D721Med (cell line): ENCODE data around the gene GNAO1.

Experiments
- DNase-seq: peaks from one replicate; pipeline ENCODE4 v3.0.0; 2011; ENCODE audit warnings: low spot score; ENCODE audit not compliant: insufficient read length
- FAIRE-seq: peaks from 2 replicates; lab custom pipeline; 2011; peaks lifted over from hg19 to GRCh38; lab: Jason Lieb, UNC
- TF ChIP-seq, protein P1 (sequence below): IDR thresholded peaks from 2 replicates; pipeline ENCODE4 v1.5.1; 2012; ENCODE audit warnings: mild to moderate bottlenecking, control low read depth; ENCODE audit not compliant: insufficient read depth; ENCODE audit errors: missing control alignments

The GNAO1 gene

GRCh38 chr16:56355221-56355620, 163.9 kb downstream of the GNAO1 start:
- FAIRE-seq (no peak), DNase-seq (no peak)
- TF ChIP-seq, protein P1, sequence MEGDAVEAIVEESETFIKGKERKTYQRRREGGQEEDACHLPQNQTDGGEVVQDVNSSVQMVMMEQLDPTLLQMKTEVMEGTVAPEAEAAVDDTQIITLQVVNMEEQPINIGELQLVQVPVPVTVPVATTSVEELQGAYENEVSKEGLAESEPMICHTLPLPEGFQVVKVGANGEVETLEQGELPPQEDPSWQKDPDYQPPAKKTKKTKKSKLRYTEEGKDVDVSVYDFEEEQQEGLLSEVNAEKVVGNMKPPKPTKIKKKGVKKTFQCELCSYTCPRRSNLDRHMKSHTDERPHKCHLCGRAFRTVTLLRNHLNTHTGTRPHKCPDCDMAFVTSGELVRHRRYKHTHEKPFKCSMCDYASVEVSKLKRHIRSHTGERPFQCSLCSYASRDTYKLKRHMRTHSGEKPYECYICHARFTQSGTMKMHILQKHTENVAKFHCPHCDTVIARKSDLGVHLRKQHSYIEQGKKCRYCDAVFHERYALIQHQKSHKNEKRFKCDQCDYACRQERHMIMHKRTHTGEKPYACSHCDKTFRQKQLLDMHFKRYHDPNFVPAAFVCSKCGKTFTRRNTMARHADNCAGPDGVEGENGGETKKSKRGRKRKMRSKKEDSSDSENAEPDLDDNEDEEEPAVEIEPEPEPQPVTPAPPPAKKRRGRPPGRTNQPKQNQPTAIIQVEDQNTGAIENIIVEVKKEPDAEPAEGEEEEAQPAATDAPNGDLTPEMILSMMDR, result no peak

DNA sequence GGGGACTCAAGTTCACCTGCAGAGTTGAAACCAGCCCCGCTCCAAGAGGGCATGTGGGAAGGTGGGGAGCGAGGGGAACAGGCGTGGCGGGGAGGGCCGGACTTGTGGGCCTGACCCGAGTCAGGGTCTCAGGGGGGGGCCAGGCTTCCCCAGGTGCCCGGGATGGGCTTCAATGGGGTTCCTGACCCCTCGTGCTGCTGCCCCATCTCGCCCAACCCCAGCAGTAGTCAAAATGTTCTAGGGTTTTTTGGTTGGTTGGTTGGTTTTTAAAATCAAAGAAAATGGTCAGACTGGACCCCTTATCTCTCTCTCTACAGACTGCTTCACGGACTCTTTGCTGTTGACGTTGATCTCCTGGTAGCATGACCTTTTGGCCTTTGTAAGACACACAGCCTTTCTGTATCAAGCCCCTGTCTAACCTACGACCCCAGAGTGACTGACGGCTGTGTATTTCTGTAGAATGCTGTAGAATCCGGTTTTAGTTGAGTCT, 164.5 kb downstream of the GNAO1 start:
- no peak for FAIRE-seq
- DNase-seq, result no peak

DNA sequence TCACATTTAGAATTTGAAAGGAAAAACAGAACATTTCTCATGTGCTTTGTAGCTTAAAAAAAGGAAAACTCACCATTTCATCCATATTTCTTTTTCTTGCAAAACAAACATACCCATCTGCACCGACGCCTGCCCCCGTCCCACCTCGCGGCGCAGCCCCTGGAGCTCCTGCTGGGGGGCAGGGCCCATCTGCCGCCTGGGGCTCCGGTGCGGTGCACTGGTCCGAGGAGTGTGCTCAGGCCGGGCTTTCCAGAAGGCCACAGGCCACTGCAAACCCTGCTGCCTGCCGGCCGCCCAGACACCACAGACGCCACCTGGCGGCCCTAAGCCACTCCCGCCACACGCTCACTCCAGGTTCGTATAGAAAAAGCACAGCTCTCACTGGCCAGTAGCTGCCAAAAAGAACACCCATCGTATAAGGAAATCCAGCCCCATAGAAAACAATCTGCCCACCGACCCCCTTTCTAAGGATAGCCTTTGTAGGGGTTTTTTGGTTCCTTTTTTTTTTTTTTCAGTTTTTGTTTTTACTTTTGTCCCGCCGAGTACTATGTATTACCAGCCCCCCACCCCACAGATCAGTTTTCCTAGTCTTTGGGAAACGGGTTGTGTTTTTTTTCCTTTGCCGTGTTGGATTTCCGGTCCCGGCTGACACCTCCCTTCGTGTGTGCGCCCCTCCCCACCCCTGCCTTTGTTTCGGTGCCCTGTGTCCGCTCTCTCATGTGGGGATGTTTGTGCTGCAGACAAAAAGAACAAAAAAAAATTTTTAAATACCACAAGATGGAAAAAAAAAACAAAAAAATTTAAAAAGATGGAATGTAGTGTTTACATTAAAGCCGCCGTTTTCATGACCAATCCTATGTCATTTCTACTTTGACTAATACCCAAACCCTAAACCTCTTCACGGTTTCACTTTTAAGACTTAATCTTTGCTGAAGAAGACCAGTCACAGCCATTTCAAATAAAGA, 165.3 kb downstream of the GNAO1 start:
- DNase-seq, result peak; percentile 39
- TF ChIP-seq, protein P1, result peak; percentile 71
- no peak for FAIRE-seq

More for the DNA sequence above, 164.5 kb downstream of the GNAO1 start:
- TF ChIP-seq, protein P1, result no peak

GRCh38 chr16:56357241-56357764, 166.0 kb downstream of the GNAO1 start:
- DNase-seq, result no peak
- TF ChIP-seq, protein P1, result no peak
- FAIRE-seq, result no peak

GRCh38 chr16:56357765-56358322, 166.6 kb downstream of the GNAO1 start:
- TF ChIP-seq, protein P1, result no peak
- DNase-seq, result no peak
- FAIRE-seq, result no peak

DNA sequence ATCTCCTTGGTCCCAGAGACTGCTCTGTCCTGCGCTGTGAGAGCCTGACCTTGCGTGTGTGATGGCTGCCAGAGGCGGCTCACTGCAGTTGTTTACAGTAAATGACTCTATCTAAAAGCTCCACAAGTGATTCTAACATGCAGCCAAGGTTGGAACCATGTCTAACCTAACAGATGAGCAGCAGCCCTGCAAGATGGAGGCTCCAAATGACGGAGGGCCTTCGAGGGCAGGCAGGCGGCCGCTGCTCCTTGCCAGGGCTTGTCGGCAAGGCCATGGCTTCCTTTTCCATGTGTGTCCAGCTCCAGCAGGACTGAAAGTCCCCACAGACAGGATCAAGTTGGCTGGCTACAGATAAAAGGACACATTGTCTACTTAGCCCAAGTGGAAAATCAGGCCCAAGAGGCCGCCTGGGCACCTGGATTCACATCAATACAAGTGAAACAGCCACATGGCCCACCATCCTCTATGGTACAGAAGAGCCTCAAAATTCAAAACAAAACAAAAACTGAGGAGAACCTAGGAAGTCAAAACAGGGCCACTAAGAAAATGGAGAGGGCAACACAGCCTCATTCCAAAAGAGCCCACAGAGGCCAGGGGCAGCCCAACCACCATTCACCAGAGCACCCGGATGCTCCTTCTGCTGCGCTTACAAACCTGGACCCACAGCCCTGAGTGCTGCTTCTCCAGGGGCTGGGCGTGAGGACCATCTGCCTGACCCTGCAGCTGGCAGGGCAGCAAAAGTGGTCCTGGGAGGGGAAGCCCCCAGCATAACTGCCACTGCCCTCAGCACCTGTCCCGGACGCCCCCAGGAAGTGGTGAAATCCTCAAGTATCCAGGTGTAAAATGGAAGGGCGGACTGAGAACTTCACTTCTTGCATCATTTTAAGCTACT, 169.1 kb downstream of the GNAO1 start:
- TF ChIP-seq, protein P1, result no peak
- FAIRE-seq (no peak), DNase-seq (no peak)
